NCI-H1105 (cell line): ENCODE data around the gene UTRN.

ENCODE experiments used
- DNase-seq: peaks from one replicate; lab custom pipeline; 2025; lab: John Stamatoyannopoulos, UW

UTRN gene

GRCh38 chr6:144314003-144314485 is 28.9 kb downstream of the UTRN start:
- DNase-seq = peak; percentile 62

DNA sequence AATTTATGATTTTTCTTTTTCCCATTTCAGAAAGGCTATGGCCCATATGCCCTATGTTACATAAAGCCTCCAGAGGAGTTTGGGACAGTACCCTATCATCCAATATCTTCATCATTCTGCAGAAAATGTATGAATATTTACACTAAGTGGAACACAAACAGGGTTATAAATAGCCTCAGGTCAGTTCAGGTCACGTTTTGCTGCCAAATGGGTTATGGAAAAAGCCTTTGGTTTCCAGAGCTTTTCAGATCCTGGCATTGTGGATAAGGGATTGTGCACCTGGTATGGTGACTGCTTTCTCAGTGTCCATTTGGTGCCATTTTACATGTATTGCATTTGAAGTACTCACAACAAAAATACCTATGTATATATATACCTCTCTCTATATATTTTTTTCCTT is 29.4 kb downstream of the UTRN start:
- DNase-seq = no peak

DNA sequence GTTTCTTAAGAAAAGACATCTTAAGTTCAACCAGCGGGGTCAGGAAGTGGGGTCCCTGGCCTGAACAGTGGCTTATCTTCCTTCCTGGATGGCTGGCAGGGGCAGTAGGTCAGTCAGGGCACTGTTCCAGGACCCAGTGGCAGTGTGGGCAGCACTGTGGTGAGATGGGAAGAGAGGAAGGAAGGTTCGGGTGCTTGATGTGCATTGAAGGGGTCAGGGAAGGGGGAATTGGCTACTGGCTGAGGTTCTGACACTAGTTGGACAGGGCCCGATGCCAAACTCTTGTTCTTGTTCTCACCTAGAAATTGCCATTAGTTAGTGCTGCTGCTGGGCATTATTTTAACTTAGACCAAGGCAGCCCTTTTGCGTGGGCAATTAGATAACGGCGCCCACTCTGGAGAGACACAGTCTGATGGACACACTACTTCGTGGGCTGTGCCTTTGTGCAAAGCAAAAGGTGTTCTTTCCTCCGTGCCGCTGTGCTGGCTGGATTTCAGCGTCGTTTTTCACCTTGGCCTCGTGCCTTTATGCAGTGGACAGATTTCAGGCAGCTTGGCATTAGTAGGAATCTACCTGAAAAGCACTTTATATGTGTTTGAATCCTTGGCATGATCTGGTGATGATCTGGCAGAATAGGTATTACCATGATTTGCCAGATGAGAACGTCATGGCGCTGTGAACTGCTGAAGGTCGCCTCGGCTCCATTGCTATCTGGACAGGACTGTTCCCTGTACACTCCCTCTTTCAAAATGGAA is 30.3 kb downstream of the UTRN start:
- DNase-seq = no peak

DNA sequence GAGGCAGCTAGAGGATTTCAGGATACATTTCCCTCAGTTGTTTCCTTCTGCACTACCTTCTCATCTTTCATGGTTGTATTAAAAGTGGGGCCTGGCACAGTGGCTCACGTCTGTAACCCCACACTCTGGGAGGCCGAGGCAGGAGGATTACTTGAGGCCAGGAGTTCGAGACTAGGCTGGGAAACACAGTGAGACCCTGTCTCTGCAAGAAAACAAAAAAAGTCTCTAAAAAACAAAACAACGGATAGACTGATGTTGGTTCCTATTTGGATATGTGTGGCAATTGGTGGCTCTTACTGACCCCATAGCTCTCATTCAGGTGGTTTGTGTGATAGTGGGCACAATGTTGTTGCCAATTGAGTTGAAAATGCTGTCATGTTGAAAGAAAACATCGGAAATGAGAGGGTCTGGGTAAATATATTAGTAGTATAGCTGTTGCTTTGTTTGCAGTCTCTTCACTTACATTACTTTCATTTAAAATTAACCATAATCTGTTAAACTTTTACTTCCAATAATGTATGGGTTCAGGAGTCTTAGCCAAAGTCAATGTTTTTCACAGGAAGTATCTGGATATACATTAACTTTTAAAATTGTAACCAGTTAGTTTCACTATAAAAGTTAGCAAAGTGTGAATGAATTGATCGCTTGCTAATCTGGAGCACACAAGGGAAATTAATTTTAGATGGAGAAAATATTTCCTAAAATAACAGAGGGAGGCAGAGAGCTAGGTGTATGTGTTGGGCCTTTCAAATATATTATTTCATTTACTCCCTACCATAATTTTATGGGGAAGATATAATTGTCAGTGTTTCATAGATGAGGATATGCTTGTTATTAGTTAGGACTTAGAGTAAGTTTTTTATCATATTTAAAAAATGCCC is 31.1 kb downstream of the UTRN start:
- DNase-seq = no peak

DNA sequence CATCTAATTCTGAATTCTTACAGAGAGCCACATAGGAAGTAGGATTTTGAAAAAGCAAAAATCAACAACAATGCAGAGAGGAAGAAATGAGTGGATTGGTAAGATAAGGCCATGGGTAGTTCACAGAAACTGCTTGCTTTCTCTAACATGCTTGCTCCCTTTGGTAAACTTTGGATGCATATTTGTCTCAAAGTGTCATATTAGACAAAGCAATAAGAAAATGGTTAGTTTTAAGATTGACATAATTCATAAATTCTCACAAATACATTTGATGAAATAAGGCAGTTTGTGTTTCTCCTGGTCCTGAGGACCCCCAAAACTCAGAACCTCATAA is 31.7 kb downstream of the UTRN start:
- DNase-seq = no peak

GRCh38 chr6:144317736-144318135 is 32.6 kb downstream of the UTRN start:
- DNase-seq = no peak

- no peak for DNase-seq
Observed at GRCh38 chr6:144319211-144319610, 34.1 kb downstream of the UTRN start.

DNA sequence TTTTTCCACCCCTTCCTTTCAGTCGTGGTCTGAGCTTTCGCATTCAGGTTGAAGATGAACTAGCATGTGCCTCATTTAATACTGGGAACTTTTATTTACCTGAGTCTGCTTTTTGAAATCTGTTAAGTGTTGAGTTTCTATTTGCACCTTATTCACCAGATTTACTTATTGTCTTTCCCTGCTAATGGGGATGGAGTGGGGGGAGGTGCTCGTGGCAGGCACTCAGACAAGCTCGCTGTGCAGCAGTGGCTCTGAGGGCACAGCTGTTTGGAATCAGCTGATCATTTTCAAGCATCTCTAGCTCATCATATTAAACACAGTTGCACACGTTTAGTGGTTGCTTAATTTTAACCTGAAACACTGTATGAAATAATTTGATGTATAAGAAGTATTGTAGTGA is 35.6 kb downstream of the UTRN start:
- DNase-seq = peak; percentile 66

DNA sequence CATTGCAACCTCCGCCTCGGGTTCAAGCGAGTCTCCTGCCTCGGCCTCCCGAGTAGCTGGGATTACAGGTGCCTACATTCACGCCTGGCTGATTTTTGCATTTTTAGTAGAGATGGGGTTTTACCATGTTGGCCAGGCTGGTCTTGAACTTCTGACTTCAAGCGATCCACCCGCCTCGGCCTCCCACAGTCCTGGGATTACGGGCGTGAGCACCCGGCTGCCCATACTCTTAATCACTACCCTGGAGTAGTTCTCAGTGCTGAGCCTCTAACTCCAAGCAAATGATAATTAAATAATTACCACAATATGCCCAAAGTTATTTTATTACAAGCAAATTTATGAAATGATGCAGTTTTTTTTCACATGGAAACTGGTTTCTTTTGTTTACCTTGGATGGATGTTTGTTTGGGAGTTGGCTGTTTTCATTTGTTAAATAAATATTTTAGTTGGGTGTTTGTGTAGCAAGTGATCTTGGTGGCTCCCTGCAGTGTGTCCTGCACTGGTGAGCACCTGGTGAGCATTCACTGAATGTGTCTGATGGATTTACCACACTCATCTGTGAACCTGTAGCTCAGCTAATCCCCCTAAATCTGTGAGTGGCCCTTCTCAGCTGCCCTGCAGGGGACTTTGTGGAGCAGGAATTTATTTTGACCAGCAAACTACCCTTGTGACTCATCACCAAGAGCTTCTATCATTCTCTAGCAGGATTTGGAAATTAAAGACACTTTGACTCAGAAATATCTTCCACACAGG is 36.9 kb downstream of the UTRN start:
- no peak for DNase-seq

GRCh38 chr6:144325232-144325631 is 40.1 kb downstream of the UTRN start:
- no peak for DNase-seq

DNA sequence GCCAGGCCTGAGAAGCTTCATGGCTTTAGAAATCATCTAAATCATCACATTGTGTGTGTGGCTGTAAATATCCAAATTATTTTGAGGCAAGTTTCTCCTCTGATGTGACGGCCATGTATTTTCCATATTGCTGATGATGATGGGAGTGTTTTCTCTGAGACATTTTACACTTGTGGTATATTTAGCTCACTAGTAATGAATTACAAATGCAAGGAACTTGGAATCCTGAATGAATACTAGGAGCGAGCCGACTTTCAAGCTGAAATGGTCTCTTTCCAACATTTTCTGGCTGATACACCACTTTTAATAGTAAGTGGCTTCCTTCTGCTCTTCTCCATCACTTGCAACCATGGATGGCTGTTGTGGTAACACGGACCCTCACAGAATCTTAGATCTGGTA is 41.3 kb downstream of the UTRN start:
- no peak for DNase-seq

- no peak for DNase-seq
Observed at GRCh38 chr6:144327081-144327480, 41.9 kb downstream of the UTRN start.

GRCh38 chr6:144330017-144330987 is 45.2 kb downstream of the UTRN start:
- DNase-seq = peak; percentile 82

DNA sequence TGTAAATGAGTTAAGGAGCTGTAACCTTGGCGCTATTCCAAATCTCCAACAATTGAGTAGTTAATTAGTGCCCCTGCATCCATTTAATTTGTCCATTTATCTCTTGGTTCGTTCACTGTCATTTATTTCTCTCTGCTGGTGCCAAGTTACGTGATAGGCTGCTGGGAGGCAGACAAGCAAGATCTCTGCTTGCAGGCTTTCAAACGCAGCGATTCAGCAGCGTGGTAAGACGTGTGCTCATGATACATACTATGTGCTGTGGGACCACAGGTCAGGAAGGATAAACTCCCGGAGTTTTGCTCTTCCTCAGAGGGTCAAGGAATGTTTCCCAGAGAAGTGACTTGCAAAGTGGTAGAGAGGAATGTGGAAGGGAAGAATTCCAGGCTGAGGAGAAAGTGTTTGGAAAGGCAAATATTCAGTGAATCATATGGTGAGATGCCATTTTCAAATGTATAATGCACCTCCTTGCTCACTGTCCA is 46.4 kb downstream of the UTRN start:
- peak; percentile 90 for DNase-seq

- DNase-seq = no peak
Observed at GRCh38 chr6:144332177-144332576, 47.0 kb downstream of the UTRN start.

DNA sequence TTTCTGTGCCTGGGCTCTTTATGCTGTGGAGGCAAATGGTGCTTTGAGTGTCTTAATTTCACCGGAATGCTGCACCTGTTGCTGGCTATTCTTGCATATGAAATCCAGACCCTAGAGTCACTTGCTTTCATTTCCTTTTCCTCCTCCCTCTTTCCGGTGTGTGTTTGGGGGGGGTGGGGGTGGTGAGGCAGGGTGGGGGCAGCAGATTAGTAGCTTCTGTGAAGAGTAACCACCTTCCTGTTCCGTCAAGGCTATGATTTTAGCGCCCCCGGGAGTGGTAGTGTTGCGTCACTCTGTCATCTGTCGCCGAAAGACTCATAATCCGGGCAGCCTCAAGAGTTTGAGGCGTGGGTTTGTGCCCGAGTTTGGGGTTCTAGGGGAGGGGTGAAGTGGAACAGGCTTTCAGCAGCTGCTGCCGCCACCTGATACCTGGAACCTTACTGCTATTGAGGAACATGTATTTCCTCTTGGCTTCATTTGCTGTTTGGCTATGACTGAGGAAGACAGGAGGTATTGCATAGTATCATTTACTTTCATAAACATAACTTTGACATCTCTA is 49.1 kb downstream of the UTRN start:
- DNase-seq = peak; percentile 65
